ENCODE data around the gene TUBA1A.
"Not testable (repeated sequence)": the region's sequence is repeated elsewhere in the genome, so short reads cannot be mapped to it uniquely, and the experiment has no call there.

Gene TUBA1A

GRCh38 chr12:49200919-49201594 lies 12.2 kb upstream of the TUBA1A start:
- DNase-seq (ENCODE audit: low spot score), result peak; percentile 75

- peak; percentile 88 for DNase-seq (ENCODE audit: low spot score)
Measured at GRCh38 chr12:49198431-49199155, 9.7 kb upstream of the TUBA1A start.

- DNase-seq (ENCODE audit: low spot score), result no peak
Measured at GRCh38 chr12:49197256-49197655, 8.4 kb upstream of the TUBA1A start.

- DNase-seq (ENCODE audit: low spot score), result no peak
Measured at GRCh38 chr12:49195736-49196135, 6.9 kb upstream of the TUBA1A start.

DNA sequence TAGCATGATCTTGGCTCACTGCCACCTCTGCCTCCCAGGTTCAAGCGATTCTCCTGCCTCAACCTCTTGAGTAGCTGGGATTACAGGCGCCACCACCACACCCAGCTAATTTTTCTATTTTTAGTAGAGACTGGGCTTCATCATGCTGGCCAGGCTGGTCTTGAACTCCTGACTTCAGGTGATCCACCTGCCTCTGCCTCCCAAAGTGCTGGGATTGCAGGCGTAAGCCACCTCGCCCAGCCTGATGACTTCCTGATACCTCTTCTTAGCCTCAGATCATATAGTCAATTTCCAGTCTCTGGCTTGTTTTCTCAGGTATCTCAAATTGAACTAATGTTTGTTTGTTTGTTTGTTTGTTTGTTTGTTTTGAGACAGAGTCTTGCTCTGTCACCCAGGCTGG lies 4.9 kb upstream of the TUBA1A start:
- DNase-seq (ENCODE audit: low spot score), result not testable (repeated sequence)

- not testable (repeated sequence) for DNase-seq (ENCODE audit: low spot score)
Measured at GRCh38 chr12:49191498-49191897, 2.6 kb upstream of the TUBA1A start.

DNA sequence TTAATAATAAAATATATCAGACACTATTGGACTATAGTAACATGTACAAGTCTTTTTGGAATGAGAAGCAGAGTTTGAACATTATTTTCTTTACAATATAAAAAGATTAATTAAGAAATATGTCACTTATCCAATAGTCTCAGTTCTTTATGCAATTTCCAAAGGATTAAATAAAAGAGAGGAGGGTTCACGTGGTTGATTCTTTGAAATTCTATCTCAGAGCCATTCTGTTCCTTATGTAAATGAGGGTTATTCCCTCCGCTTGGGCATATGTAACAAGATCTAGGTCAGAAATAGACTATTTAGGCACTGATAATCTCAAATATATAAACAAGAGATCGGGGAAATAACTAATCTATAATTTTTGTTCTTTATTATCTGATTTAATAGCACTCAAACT lies 2.1 kb upstream of the TUBA1A start:
- no peak for DNase-seq (ENCODE audit: low spot score)

DNA sequence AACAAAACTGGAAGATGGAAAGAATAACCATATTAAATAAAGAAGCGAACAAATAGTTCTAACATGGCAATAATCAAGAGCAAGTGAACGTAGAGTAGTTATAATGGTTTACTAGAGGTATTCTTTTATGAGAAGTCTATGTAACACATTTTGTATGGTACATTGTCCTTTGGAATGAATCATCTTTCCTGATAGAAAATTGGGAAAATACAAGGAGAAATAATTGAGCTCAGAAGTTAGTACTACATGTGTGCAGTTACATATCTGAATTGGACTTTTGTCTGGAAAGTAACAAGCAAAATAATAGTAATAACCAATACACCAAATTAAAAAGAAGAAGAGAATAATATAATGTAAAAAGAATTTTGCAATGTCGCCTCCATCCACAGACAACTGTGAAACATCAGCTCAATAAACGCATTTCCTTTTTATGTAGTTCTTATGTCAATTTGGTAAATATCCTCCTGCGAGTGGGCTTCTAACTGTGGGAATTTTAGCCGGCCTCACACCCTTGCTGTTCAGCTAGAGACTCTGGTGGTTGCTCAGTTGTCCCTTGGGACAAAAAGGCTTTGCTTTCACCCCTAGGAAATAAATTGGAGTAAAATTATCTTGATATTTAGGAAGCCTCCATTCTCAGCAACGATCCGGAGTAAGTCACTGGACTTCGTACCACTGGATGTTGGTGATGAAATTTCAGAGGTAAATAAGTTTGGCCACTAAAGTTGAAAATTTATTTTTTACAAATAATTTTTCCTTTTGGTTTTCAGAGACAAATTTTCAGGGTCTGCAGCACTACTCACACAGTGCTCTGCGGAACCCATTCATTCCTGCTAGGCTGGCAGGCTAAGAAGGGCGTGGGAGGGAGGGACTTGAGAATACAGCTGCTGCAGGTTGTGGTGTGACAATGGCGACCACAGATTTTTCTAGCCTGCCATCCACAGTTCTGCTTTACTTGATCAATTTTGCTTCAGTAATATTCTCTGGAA lies 1.1 kb upstream of the TUBA1A start:
- DNase-seq (ENCODE audit: low spot score), result peak; percentile 71

DNA sequence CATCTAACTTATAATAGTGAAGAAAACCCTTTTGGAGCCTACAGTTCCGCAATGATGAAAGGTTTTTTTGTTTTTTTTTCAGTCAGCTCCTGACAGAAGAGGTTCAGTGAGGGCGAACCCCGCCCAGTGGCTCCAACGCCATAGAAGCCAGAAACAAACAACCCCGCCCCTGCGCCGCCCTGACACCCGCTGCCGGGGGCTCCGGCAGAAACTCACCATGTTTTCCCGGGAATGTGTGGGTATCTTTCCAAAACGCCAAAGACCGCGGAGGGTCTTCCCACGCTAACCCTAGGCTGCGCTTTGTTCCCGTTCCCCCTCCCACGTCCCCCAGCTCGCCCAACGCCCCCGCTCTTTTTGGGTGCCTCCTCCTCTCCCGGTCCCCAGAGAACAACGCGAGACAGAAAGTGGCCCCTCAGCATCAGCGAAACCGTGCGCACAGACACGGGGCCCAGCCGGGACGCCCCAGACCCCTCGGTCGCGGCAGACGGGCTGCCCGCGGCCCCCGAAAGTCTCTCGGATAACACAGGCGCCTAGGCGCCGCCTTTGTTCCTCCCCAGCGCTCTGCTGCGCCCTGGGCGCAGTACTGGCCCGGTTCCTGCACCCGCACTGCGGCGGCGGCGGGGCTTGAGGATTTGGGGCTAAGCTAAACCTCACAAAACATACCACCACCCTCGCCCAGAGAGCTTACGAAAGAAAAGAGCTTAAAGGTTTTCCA lies 522 bp downstream of the TUBA1A start:
- peak; percentile 81 for DNase-seq (ENCODE audit: low spot score)

DNA sequence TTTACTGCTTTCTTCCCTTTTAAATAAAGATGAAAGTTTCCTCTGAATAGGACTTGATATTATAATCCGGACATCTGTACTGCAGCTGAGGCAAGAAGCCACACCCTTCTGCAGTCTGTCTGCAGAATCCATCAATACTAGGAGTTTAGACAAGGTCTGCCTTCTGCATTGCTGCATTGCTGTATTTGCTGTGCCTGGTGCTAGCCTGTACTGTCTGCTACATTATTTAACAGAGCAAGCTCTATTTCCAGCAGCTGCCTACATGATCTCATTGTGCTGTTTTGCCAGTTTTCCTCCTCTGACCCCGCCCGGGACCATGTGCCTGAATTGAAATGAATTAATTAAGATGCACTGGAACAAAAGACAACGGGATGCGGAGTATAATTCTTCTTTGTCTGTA lies 1.7 kb downstream of the TUBA1A start:
- peak; percentile 98 for DNase-seq (ENCODE audit: low spot score)

GRCh38 chr12:49186307-49186706 lies 2.6 kb downstream of the TUBA1A start:
- not testable (repeated sequence) for DNase-seq (ENCODE audit: low spot score)

DNA sequence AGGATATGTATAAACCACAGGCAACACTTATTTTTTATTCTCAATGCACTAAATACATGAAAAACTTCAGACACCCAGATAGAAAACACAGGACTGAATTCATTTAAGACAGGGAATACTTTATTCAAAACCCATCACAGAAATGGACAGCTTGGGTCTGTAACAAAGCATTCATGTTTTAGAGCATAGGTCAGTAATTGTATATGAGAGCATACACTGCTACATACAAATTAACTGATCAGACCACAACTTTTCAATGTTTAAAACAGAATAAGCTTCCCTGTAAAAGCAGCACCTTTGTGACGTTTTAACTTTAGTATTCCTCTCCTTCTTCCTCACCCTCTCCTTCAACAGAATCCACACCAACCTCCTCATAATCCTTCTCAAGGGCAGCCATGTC lies 4.2 kb downstream of the TUBA1A start:
- DNase-seq (ENCODE audit: low spot score), result not testable (repeated sequence)

DNA sequence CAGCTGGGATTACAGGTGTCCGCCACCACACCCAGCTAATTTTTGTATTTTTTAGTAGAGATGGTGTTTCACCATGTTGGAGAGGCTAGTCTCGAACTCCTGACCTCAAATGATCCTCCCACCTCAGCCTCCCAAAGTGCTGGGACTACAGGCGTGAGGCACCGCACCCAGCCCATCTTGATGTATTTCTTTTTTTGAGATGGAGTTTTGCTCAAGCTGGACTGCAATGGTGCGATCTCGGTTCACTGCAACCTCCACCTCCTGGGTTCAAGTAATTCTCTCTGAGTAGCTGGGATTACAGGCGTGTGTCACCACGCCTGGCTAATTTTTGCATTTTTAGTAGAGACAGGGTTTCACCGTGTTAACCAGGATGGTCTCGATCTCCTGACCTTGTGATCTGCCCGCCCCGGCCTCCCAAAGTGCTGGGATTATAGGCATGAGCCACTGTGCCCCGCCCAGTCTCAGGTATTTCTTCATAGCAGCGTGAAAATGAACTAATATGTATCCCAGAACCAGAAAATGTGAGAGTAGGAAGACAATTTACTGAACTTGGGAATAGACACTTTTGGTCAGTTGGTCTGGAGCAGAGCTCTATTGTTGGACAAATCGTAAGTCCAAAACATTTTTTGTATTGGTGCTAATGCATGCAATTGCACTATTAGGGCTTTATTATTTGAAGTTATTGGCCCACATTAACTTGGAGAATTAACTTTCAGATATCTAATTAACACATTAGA lies 5.5 kb downstream of the TUBA1A start:
- not testable (repeated sequence) for DNase-seq (ENCODE audit: low spot score)

GRCh38 chr12:49174218-49174617 lies 14.7 kb downstream of the TUBA1A start:
- DNase-seq (ENCODE audit: low spot score), result no peak

GRCh38 chr12:49170924-49171323 lies 18.0 kb downstream of the TUBA1A start:
- DNase-seq (ENCODE audit: low spot score), result no peak

DNA sequence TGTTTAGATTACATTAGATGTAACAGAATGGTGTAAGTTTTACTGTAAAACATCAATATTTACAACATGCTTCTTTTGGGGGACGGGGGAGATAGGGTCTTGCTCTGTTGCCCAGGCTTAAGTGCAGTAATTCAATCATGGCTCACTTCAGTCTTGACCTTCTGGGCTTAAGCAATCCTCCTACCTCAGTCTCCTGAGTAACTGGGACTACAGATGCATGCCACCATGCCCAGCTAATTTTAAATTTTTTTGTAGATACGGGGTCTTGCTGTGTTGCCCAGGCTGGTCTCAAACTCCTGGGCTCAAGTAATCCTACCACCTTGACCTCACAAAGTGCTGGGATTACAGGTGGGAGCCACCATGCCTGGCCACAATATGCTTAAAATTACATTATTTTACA lies 23.8 kb downstream of the TUBA1A start:
- DNase-seq (ENCODE audit: low spot score), result no peak

- not testable (repeated sequence) for DNase-seq (ENCODE audit: low spot score)
Measured at GRCh38 chr12:49161901-49162300, 27.0 kb downstream of the TUBA1A start.

- no peak for DNase-seq (ENCODE audit: low spot score)
Measured at GRCh38 chr12:49161092-49161795, 27.6 kb downstream of the TUBA1A start.

DNA sequence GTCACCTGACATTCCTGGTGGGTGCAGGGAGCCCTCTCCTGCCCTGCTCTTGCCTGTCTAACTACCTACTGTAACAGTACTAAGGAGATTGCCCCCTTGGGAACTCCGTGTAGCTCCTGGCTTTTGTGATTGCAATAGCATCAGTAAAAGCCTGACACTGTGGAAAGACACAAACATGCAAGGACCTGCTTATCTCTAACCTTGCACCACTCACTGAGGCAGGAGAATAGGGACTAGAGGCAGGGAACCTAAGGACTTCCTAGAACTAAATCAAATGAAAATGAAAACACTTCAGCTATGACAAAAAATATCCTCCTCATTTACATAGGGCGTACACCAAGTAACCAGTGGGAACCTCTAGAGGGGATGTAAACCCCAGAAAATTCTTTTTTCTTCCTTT lies 28.5 kb downstream of the TUBA1A start:
- no peak for DNase-seq (ENCODE audit: low spot score)

DNA sequence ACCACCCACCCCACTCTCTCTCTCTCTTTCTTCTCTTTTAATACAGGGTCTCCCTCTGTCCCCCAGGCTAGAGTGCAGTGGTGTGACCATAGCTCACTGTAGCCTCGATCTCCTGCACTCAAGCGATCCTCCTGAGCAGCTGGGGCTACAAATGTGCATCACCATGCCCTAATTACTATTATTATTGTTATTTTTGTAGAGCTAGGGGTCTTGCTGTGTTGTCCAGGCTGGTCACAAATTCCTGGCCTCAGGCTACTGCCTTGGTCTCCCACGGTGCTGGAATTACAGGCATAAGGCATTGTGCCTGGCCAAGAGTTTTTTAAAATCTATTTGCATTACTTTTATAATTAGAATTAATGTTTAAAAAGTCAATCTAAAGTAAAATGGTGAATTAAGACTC lies 34.7 kb downstream of the TUBA1A start:
- no peak for DNase-seq (ENCODE audit: low spot score)

Measured in putamen (tissue), 1 donor.